NCI-H446 (cell line): ENCODE measurements around the gene ASTN2.
"Not testable (repeated sequence)": the region's sequence is repeated elsewhere in the genome, so short reads cannot be mapped to it uniquely, and the experiment has no call there.

ENCODE experiments used
- DNase-seq, 2 experiments: peaks; one replicate each; lab custom pipeline; 2025; lab: John Stamatoyannopoulos, UW

ASTN2 gene

DNA sequence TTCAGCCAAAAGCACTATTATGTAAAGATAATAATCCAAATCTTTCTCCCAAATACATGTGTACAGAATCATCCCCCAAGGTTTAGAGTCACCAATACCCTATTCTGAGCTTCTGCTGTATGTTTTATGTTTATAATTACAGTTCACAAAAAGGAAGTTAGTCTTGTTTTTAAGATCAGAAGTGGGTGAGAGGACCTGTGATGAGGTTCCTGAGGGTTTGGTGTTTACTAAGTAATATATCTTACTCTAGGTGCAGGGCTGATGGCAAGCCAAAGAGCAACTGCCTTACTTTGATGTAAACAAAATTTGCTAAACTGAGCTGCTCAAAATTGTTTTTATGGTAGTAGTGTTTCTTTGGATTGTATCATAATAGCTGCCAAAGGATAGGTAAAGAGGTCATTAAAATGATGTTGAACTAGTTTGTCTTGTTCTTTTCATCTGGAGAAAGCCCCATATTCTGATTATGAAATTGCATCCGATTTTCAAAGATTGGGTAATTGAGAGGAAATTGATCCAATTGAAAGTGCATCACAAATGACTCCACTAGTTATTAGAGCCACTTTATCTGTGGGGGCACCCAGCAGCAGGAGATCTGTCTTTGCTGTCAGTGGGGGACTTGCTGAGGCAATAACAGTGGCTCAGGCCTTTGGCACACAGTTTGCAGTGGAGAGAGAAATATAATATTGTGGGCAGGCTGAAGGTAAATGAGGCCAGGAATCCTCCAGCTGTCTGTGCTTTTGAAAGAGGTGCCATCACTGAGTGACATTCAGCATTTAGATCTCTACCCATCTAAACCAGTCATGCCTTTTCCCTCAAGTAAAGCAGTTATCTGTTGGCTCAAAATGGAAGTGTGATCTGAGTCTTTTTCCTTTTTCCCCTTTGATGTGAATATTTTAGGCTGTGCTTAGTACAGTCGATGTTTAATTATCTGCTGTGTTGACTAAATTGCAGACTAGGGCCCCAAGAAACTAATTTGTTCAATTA is 713.7 kb downstream of the ASTN2 start:
- DNase-seq: no peak

DNA sequence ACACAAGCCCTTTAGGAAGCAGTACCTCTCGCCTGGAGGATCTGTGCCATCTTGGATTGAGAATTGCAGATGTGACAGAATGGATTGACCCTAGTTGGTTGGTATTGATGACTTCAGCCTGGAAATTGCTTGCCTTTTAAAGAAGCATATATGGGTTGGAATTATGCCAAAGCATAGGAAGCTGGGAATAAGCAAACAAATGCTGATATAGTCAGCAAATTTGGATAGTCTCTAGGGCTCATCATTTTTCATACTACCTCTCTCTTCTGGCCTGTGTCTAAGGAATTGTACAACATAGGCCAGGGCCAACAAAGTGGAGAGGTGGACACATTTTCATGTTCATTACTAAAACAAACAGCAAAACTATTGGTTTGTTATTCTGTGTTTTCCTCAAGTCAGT is 714.6 kb downstream of the ASTN2 start:
- DNase-seq: no peak

GRCh38 chr9:116697887-116698286 is 717.0 kb downstream of the ASTN2 start:
- no peak for DNase-seq

DNA sequence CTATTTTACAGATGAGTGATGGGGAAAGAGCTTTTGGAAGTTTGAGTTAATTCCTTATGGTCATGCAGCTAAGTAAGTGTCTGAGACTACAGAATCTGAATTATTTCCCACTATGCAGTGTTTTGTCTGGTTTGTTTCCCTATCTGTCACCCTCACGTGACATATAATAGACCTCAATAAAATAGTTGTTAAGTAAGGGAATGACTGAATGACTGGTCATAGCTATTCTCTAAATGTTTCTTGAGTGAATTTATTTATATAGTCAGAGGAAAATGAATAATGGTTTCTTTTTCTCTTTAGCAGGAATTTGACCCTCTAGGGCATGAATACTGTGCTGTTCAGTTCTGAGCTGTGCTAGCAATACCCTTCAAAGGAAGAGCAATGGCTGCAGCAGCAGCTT is 717.5 kb downstream of the ASTN2 start:
- DNase-seq: no peak

GRCh38 chr9:116695438-116695837 is 719.4 kb downstream of the ASTN2 start:
- no peak for DNase-seq

- DNase-seq: no peak
These were observed 720.0 kb downstream of the ASTN2 start for GRCh38 chr9:116694785-116695291.

DNA sequence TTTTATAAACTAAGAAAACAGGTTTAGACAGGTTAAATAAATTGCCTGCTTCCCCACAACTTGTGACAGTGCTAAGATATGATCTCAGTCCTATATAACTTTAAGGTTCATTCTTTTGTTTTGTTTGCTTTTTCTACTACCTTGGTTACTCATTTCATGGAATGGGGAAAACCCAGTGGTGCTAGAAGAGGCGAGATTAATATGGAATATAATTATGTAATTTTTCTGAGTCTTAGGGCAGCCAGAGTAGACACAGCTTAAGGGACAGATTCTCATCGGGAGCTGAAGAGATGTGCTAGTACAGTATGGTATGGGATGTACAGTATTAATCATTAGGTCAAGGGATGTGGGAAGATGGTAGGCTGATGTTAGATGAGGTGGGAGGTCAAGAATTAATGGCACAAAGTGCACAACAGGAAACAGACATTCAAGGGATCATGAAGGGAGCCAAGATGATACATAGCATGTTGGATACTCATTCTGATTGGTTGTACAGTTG is 721.6 kb downstream of the ASTN2 start:
- DNase-seq: no peak

DNA sequence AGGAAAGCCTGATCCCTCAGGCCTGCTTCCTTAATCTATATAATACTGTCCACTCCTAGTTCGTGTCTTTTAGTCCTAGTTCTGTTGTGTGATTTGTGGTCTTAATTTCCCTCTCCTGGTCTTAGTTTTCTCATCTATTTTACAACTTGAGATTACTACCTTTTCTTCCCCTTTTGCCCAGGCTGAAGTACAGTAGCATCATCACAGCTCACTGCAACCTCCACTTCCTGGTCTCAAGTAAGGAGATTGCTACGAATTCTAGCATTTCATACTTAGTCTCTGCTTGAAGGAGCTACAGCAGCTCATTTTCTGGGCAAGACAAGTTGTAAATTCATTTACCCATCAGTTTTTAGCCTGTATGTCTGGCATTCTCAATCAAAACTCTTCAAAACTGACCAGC is 722.2 kb downstream of the ASTN2 start:
- DNase-seq: no peak

- DNase-seq: no peak
These were observed 723.2 kb downstream of the ASTN2 start for GRCh38 chr9:116691607-116692006.

- DNase-seq: not testable (repeated sequence)
These were observed 724.1 kb downstream of the ASTN2 start for GRCh38 chr9:116690805-116691204.

DNA sequence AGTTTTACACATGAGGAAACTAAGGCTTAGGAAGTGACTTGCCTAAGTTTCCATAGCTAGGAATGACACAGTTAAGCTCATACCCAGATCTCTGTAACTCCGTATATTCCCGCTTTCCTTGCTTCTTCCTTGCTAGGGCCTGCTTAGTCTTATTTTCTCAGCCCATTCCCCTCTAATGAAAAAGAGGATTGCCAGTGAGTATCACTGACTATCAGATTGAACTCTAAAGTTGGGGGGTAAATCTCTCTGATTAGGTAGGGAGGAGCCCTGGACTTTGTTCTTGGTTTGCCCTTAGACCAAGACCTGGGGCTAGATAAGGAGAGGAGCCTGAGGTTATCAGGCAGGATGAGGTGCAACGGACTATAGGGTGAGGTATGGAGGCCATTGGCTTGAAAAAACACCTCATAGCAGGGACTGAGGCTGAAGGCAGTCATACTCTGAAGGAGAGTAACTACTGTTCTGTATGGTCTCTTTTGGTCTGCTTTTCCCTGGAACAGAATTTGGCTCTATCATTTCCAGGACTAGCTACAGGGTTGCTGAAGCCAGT is 725.3 kb downstream of the ASTN2 start:
- no peak for DNase-seq

DNA sequence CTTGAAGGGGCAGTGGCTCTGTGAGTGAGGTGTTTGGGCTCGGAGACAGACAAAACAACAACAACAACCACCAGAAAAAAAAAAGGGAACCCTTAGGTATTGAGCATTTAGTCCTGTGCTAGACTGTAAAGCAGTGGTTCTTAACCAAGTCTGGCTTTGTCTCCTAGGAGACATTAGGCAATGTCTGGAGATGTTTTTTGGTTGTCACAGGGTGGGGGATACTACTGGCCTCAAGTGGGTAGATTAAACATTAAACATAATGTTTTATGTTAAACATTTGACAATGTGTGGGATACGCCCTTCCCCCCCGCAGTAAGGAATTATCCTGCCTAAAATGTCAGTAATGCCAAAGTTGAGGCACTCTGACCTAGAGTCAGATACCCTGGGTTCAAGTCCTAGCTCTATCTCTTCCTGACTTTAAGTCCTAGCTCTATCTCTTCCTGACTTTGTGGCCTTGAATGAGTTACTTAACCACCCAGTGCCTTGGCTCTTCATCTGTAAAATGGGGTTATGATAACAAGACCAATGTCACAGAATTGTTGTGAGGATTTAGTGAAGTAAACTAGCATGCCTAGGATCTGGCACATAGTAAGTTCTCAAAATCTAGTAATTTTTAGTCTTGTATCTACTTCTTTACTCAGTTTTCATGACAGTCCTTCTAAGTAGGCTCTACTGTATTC is 725.9 kb downstream of the ASTN2 start:
- DNase-seq: no peak

DNA sequence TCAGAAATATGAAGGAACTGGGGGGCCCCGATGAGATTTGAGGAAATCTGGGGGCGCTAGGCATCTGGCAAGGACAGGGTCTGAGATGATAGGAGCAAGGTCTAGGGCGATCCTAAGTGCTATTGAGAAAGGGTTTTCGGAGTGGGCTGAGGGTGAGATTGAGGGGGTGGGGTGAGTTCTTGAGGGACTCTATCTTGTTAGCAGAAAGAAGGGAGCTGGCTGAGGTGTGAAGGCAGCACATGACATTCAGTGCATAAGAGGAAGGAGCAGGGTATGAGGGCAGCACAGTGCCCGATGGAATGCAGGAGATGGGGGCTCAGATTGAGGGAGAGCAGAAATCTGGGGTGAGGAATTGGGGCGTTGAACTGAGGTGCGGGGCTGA is 727.1 kb downstream of the ASTN2 start:
- no peak for DNase-seq

DNA sequence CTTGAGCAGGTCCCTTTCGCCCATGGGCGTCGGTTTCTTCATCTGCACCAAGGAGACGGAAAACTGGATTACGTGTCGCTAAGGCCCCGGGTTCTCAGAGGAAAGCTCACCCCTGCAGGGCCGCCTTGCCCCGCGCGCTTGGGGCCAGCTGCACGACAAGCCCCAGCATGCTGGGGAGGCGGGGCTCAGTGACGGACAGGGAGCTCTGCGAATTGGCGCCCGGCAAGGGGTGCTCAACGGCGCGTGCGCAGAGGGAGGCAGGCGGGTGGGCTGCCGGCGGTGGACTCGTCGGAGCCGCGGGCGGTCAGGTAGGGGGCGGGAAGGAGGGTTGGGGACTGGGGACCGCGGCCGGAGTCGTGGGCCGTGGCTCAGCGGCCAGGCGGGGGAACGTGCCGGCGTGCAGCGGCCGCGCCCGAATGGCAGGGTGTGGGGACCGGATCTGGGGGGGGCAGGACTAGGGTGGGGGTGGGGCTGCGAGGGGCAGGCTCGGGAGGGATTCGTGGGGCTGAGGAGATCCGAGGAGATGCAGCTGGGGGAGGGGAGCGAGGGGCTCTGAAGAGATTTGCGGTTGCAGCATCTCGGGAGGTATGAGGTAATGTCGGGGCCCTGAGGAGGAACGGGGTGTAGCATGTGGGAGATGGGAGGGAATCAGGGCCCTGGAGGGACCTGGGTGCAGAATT is 727.6 kb downstream of the ASTN2 start, which contains the start of gene TRIM32:
TRIM32 (plus strand) TSS at position 232 of the 680 bp plus-strand sequence. CDS start 10,438 bp downstream, outside the sequence.
- peak; percentile 65 to 89 for DNase-seq

DNA sequence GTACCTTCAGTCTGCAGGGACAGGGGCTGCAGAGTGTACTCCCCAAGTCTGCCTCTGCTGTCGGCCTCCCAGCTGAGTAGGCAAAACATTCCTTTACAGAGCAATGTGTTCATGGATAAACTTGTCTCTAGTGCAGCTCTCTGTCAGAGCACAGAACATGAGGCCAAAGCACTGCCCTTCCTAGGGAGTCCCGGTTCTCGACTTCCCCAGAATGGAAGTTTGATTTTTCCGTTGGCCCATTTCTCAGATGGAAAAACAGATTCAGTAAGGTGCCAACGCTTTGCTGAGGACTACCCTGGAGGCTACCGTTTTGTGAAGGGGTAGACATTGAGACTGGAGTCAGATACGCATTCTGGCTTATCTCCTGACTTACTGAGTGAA is 728.2 kb downstream of the ASTN2 start:
- DNase-seq: no peak

DNA sequence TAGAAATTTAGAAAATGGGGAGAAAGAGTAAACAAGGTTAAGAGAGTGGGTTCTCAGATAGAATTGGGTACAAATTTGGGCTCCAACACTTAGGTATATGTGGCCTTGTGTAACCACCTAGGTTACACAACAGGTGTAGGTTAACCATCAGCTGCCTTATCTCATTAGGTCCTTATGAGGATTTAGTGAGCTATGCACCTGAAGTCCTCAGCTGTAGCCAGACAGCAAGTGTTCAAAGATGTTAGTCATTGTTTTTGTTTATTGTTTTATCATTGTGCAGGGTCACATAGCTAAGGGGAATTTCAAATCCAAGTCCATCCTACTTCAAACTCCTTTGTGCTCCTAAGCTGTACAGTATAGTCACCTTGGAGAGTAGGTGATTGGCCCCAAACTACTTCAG is 728.7 kb downstream of the ASTN2 start:
- no peak for DNase-seq

DNA sequence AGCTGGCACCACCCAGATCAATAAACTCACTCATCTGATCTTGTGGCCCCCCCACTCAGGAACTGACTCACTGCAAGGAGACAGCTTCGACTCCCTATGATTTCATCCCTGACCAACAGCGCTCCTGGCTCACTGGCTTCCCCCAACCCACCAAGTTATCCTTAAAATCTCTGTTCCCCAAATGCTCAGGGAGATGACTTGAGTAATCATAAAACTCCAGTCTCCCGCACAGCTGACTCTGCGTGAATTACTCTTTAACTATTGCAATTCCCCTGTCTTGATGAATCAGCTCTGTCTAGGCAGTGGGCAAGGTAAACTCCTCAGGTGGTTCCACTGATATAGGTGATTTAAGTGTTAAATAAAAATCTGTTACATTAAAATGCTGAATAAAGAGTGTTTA is 729.7 kb downstream of the ASTN2 start:
- no peak for DNase-seq

- DNase-seq: no peak
These were observed 731.3 kb downstream of the ASTN2 start for GRCh38 chr9:116683535-116683934.

- no peak for DNase-seq
These were observed 740.5 kb downstream of the ASTN2 start for GRCh38 chr9:116674210-116674980.

- DNase-seq: no peak
These were observed 741.5 kb downstream of the ASTN2 start for GRCh38 chr9:116673375-116673774.

- DNase-seq: no peak
These were observed 743.3 kb downstream of the ASTN2 start for GRCh38 chr9:116671605-116672004.
